ENCODE results near the gene TNFSF9.

- TF ChIP-seq GATA2 (IDR thresholded peaks at IDR 0.05; ENCODE audit: low read depth, low read length), result no peak
- no peak for TF ChIP-seq GATA3 (IDR thresholded peaks at IDR 0.05; ENCODE audit: low read depth, low read length)
Observed at GRCh38 chr19:6519289-6519688, 11.5 kb upstream of the TNFSF9 start.
